H1 (cell line): Measurements from ENCODE around the gene TSPAN1. TPM values are rescaled to one million over a fixed set of nuclear protein-coding genes. Genes with fewer than 3 reads are reported as not detected.

Experiments
- BCL11A ChIP-seq, 2 experiments: IDR thresholded peaks; one replicate each; pipeline ENCODE4 v1.6.1; 2011; ENCODE audit warnings: low read depth in 2 of 2, low read length in 2 of 2, mild to moderate bottlenecking in 2 of 2
- BRCA1 ChIP-seq: IDR thresholded peaks from 2 replicates; pipeline ENCODE4 v1.6.1; 2012; ENCODE audit warnings: low read depth, low read length, improper control_type of control experiment
- CHD2 ChIP-seq: IDR thresholded peaks from 2 replicates; pipeline ENCODE4 v1.6.1; 2012; ENCODE audit warnings: low read length, improper control_type of control experiment
- CTBP2 ChIP-seq: IDR thresholded peaks from 2 replicates; pipeline ENCODE4 v1.7.0; 2011; ENCODE audit warnings: borderline replicate concordance, mild to moderate bottlenecking, moderate library complexity, mixed read lengths, low read length; ENCODE audit not compliant: insufficient read depth, insufficient read length
- EP300 ChIP-seq, 2 experiments: IDR thresholded peaks; 1 replicate in 1 of 2; 2 replicates in 1 of 2; pipeline ENCODE4 v1.6.1; 2011 to 2012; ENCODE audit warnings: low read depth in 2 of 2, low read length in 2 of 2, mild to moderate bottlenecking in 2 of 2, borderline replicate concordance in 1 of 2, inconsistent platforms in 1 of 2, moderate library complexity in 1 of 2
- HDAC6 ChIP-seq: IDR thresholded peaks from one replicate; pipeline ENCODE4 v1.7.1; 2012; ENCODE audit warnings: low read depth, mild to moderate bottlenecking, inconsistent platforms, low read length, moderate library complexity
- JUN ChIP-seq: IDR thresholded peaks from 2 replicates; pipeline ENCODE4 v1.6.1; 2011; ENCODE audit warnings: low read depth, mild to moderate bottlenecking, improper control_type of control experiment, low read length
- KDM1A ChIP-seq: fragments of 200-600, 300-600 bp; sonication (generic); IDR thresholded peaks from 2 replicates; pipeline ENCODE4 v1.7.1; 2016; ENCODE audit warnings: mild to moderate bottlenecking, low read length, borderline replicate concordance
- NANOG ChIP-seq: IDR thresholded peaks from 2 replicates; pipeline ENCODE4 v1.6.1; 2011; ENCODE audit warnings: low read length, low read depth, mild to moderate bottlenecking, inconsistent platforms; ENCODE audit not compliant: insufficient read depth, poor library complexity, severe bottlenecking
- NRF1 ChIP-seq: IDR thresholded peaks from 2 replicates; pipeline ENCODE4 v1.6.1; 2011; ENCODE audit warnings: mild to moderate bottlenecking, low read depth, low read length, improper control_type of control experiment
- RBBP5 ChIP-seq: IDR thresholded peaks from 2 replicates; pipeline ENCODE4 v1.7.1; 2012; ENCODE audit warnings: low read depth, mild to moderate bottlenecking, inconsistent platforms, low read length, moderate library complexity, borderline replicate concordance
- RNF2 ChIP-seq: fragments of 200-900, 300-1000 bp; sonication (generic); IDR thresholded peaks from 2 replicates; pipeline ENCODE4 v1.7.1; 2016; ENCODE audit warnings: borderline replicate concordance, low read depth, mild to moderate bottlenecking, antibody characterized with exemption, low read length; ENCODE audit not compliant: poor library complexity, severe bottlenecking; ENCODE audit errors: missing control alignments
- SAP30 ChIP-seq: fragments of 300-600 bp; sonication (generic); IDR thresholded peaks from 2 replicates; pipeline ENCODE4 v1.7.1; 2012; ENCODE audit warnings: low read length, moderate library complexity, mild to moderate bottlenecking, inconsistent platforms; ENCODE audit not compliant: insufficient read depth, insufficient replicate concordance
- SIN3A ChIP-seq, 2 experiments: IDR thresholded peaks in 1 of 2; conservative IDR thresholded peaks in 1 of 2; 2 replicates each; pipeline ENCODE4 v1.6.1; 2011 to 2012; ENCODE audit warnings: low read length in 2 of 2, improper control_type of control experiment in 1 of 2, low read depth in 1 of 2, mild to moderate bottlenecking in 1 of 2
- SIRT6 ChIP-seq: IDR thresholded peaks from one replicate; pipeline ENCODE4 v1.7.1; 2012; ENCODE audit warnings: low read length, inconsistent platforms
- SP4 ChIP-seq: IDR thresholded peaks from 2 replicates; pipeline ENCODE4 v1.6.1; 2012; ENCODE audit warnings: low read length, inconsistent platforms
- TAF1 ChIP-seq: IDR thresholded peaks from 2 replicates; pipeline ENCODE4 v1.6.1; 2011; ENCODE audit warnings: mild to moderate bottlenecking, low read depth, low read length
- YY1 ChIP-seq: IDR thresholded peaks from 2 replicates; pipeline ENCODE4 v1.6.1; 2011; ENCODE audit warnings: low read depth, mild to moderate bottlenecking, low read length
- ZNF274 ChIP-seq: IDR thresholded peaks from 2 replicates; pipeline ENCODE4 v1.7.0; 2012; ENCODE audit warnings: low read length, borderline replicate concordance; ENCODE audit errors: extremely low read depth
- polyA plus RNA-seq, 7 experiments: library from polyadenylated mRNA; depleted of rRNA in 3 of 7; stranded (reverse) in 5 of 7; unstranded in 2 of 7; fragments of >200 nt in 5 of 7; fragments of 200-250 nt in 2 of 7; gene quantifications; 1 replicate in 5 of 7; 2 replicates in 1 of 7; 4 replicates in 1 of 7; pipeline versions ENCODE4 v1.2.1 to v1.2.3, GENCODE V29; 2011 to 2013; ENCODE audit warnings: missing spikeins in 2 of 7, mixed read lengths in 2 of 7
- total RNA-seq: library from RNA; stranded (reverse); fragmentation: NEBNext Ultra II Directional; extraction: Animal tissue kit (Norgen Biotek cat#: 25700); gene quantifications from 2 replicates; pipeline ENCODE4 v1.2.1, GENCODE V29; 2021
- TF ChIP-seq, protein P1 (sequence below): IDR thresholded peaks from 2 replicates; pipeline ENCODE4 v1.6.1; 2011; ENCODE audit warnings: low read length, improper control_type of control experiment
- TF ChIP-seq, protein P2 (sequence below): IDR thresholded peaks from 2 replicates; pipeline ENCODE4 v1.6.1; 2011; ENCODE audit warnings: low read depth, mild to moderate bottlenecking, low read length; ENCODE audit not compliant: insufficient read depth

TSPAN1 gene
- total and polyA plus RNA-seq, 2 of the 8 experiments (the other 6 are each of a cell fraction or from before 2014, with no cell fraction given): 0.05 TPM; not detected in 1

DNA sequence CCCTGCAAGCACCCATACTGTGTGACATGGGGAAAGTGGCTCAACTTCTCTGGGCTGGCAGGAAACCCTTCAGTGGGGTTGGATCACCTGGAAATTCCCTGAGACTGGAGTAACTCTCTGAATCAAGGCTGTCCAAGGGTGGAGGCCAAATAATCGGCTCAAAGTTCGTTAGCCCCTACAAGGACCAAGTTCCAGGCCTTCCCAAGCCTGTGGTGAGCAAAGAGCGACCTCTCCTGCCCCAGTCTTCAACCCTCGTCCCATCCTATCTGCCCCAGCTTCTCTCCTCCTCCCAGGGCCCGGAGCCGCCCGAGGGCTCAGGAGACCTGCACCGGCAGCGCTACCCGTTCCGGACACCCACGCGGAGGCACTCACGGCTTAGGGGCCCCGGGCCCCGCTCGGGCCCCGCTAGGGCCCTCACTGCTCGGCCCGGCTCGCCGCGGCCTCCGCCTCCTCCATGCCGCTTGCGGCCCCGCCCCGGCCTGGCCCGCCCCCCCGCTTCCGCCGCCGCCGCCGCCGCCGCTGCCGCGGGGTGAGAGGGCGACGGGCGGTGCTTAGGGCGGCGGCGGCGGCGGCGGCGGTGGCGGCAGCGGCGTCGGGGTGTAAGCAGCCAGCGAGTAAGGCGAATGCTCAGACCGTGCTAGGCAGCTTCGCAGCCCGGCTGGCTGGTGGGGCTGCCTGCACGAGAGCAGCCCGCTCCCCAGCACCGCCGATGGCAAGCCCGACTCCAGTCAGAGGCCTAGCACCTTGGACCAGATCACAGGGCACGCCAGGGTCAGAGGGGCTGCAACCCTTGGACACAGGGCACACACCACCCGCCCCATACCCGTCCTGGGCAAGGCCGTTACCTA, 23.3 kb downstream of the TSPAN1 start, which contains the start of gene POMGNT1 (continued):
- TF ChIP-seq SP4 (no peak), CHD2 (no peak), RNF2 (no peak), BRCA1 (no peak), HDAC6 (no peak), NANOG (no peak), SIRT6 (no peak), KDM1A (peak; percentile 95), CTBP2 (no peak), NRF1 (no peak), JUN (no peak), BCL11A (IDR thresholded peaks at IDR 0.05; ENCODE audit: low read depth in 2 of 2, low read length in 2 of 2) (no peak), ZNF274 (no peak), SIN3A (conservative IDR thresholded peaks at IDR 0.05 in 1 of 2, IDR thresholded peaks at IDR 0.05 in 1 of 2; ENCODE audit: low read depth in 1 of 2, low read length in 2 of 2) (no peak), TAF1 (peak; percentile 59), EP300 (IDR thresholded peaks at IDR 0.05; ENCODE audit: borderline replicate concordance in 1 of 2, low read depth in 2 of 2, low read length in 2 of 2) (0 out of 3 replicates have a peak, but pooled peaks of 1 of the 2 experiments have one; percentile 25), SAP30 (no peak), YY1 (no peak), RBBP5 (no peak; the same call in 1 of the 2 replicates)
- TF ChIP-seq, protein P1, sequence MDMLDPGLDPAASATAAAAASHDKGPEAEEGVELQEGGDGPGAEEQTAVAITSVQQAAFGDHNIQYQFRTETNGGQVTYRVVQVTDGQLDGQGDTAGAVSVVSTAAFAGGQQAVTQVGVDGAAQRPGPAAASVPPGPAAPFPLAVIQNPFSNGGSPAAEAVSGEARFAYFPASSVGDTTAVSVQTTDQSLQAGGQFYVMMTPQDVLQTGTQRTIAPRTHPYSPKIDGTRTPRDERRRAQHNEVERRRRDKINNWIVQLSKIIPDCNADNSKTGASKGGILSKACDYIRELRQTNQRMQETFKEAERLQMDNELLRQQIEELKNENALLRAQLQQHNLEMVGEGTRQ: no peak
- TF ChIP-seq, protein P2, sequence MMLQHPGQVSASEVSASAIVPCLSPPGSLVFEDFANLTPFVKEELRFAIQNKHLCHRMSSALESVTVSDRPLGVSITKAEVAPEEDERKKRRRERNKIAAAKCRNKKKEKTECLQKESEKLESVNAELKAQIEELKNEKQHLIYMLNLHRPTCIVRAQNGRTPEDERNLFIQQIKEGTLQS: no peak
